Skeletal muscle satellite cell (primary cell): ENCODE data around the gene STK32C.

Experiments used
- H3K27me3 ChIP-seq: 2 replicates; pipeline ENCODE4 v1.7.0; 2013; ENCODE audit warnings: low read length; ENCODE audit not compliant: control insufficient read depth, insufficient read depth
- H3K36me3 ChIP-seq: 2 replicates; pipeline ENCODE4 v1.7.0; 2013; ENCODE audit warnings: mild to moderate bottlenecking, control low read depth, low read length; ENCODE audit not compliant: insufficient read depth
- H3K4me1 ChIP-seq: 2 replicates; pipeline ENCODE4 v1.7.0; 2013; ENCODE audit warnings: low read length; ENCODE audit not compliant: control insufficient read depth, insufficient read depth
- H3K4me2 ChIP-seq: 2 replicates; pipeline ENCODE4 v1.7.0; 2013; ENCODE audit warnings: mild to moderate bottlenecking, low read length
- H3K4me3 ChIP-seq: 2 replicates; pipeline ENCODE4 v1.7.0; 2013; ENCODE audit warnings: low read length
- H3K9ac ChIP-seq: 2 replicates; pipeline ENCODE4 v1.7.0; 2013; ENCODE audit warnings: mild to moderate bottlenecking, low read depth, low read length, moderate library complexity
- H3K9me3 ChIP-seq: replicated peaks from 2 replicates; pipeline ENCODE4 v1.7.0; 2013; ENCODE audit warnings: mild to moderate bottlenecking, control low read depth, low read length

The STK32C gene

GRCh38 chr10:132305654-132306342, 2.0 kb downstream of the STK32C start:
- Histone ChIP-seq H3K4me2 (no peak overlapping the region), H3K27me3 (no peaks in the 10 kb centered on the region), H3K4me1 (peaks cover 14% of the 10 kb centered on the region), H3K9ac (no peak overlapping the region), H3K9me3 (no peaks in the 10 kb centered on the region), H3K4me3 (no peak overlapping the region), H3K36me3 (no peaks in the 10 kb centered on the region)

GRCh38 chr10:132304756-132305509, 2.8 kb downstream of the STK32C start:
- H3K4me1 ChIP-seq = peaks cover 14% of the 10 kb centered on the region
- H3K4me2 ChIP-seq = no peak overlapping the region
- H3K9ac ChIP-seq = no peak overlapping the region
- H3K9me3 ChIP-seq = no peaks in the 10 kb centered on the region
- H3K27me3 ChIP-seq = no peaks in the 10 kb centered on the region
- H3K36me3 ChIP-seq = no peaks in the 10 kb centered on the region
- no peak overlapping the region for H3K4me3 ChIP-seq

- Histone ChIP-seq H3K4me3 (no peak overlapping the region), H3K9ac (no peak overlapping the region), H3K4me1 (peaks cover 7% of the 10 kb centered on the region), H3K4me2 (no peak overlapping the region), H3K36me3 (no peaks in the 10 kb centered on the region), H3K9me3 (no peaks in the 10 kb centered on the region), H3K27me3 (peaks cover 5% of the 10 kb centered on the region)
Measured at GRCh38 chr10:132303361-132304115, 4.2 kb downstream of the STK32C start.

- Histone ChIP-seq H3K4me1 (peaks cover 5% of the 10 kb centered on the region), H3K27me3 (peaks cover 5% of the 10 kb centered on the region), H3K4me3 (no peak overlapping the region)
Measured at GRCh38 chr10:132302421-132303310, 5.1 kb downstream of the STK32C start.

GRCh38 chr10:132301371-132302330, 6.1 kb downstream of the STK32C start:
- no peaks in the 10 kb centered on the region for H3K4me1 ChIP-seq
- no peaks in the 10 kb centered on the region for H3K36me3 ChIP-seq
- no peaks in the 10 kb centered on the region for H3K9me3 ChIP-seq
- H3K27me3 ChIP-seq = peaks cover 5% of the 10 kb centered on the region
- no peak overlapping the region for H3K4me2 ChIP-seq
- H3K4me3 ChIP-seq = no peak overlapping the region
- no peak overlapping the region for H3K9ac ChIP-seq

More at GRCh38 chr10:132302421-132303310, 5.1 kb downstream of the STK32C start:
- Histone ChIP-seq H3K9me3 (no peaks in the 10 kb centered on the region), H3K36me3 (no peaks in the 10 kb centered on the region), H3K4me2 (no peak overlapping the region), H3K9ac (no peak overlapping the region)

- H3K4me1 ChIP-seq = no peaks in the 10 kb centered on the region
Measured at GRCh38 chr10:132300582-132300981, 7.2 kb downstream of the STK32C start.

GRCh38 chr10:132299371-132300336, 8.1 kb downstream of the STK32C start:
- Histone ChIP-seq H3K36me3 (no peaks in the 10 kb centered on the region), H3K9me3 (no peaks in the 10 kb centered on the region), H3K4me1 (no peaks in the 10 kb centered on the region), H3K27me3 (peaks cover 5% of the 10 kb centered on the region), H3K9ac (no peak overlapping the region), H3K4me3 (no peak overlapping the region), H3K4me2 (no peak overlapping the region)

More at GRCh38 chr10:132300582-132300981, 7.2 kb downstream of the STK32C start:
- Histone ChIP-seq H3K4me3 (no peak overlapping the region), H3K36me3 (no peaks in the 10 kb centered on the region), H3K27me3 (peaks cover 5% of the 10 kb centered on the region), H3K9me3 (no peaks in the 10 kb centered on the region), H3K9ac (no peak overlapping the region), H3K4me2 (no peak overlapping the region)

GRCh38 chr10:132298038-132298881, 9.5 kb downstream of the STK32C start:
- Histone ChIP-seq H3K9me3 (no peaks in the 10 kb centered on the region), H3K4me1 (no peaks in the 10 kb centered on the region), H3K36me3 (no peaks in the 10 kb centered on the region), H3K27me3 (peaks cover 10% of the 10 kb centered on the region), H3K4me3 (no peak overlapping the region), H3K4me2 (no peak overlapping the region), H3K9ac (no peak overlapping the region)

- no peak overlapping the region for H3K4me2 ChIP-seq
- no peaks in the 10 kb centered on the region for H3K36me3 ChIP-seq
- no peak overlapping the region for H3K9ac ChIP-seq
- no peaks in the 10 kb centered on the region for H3K9me3 ChIP-seq
- no peaks in the 10 kb centered on the region for H3K4me1 ChIP-seq
- no peak overlapping the region for H3K4me3 ChIP-seq
- H3K27me3 ChIP-seq = peaks cover 11% of the 10 kb centered on the region
Measured at GRCh38 chr10:132297526-132297925, 10.2 kb downstream of the STK32C start.
